Fibroblast of skin of left quadriceps (primary cell): ENCODE data around the gene HEATR1.
"Not testable (repeated sequence)": the region's sequence is repeated elsewhere in the genome, so short reads cannot be mapped to it uniquely, and the experiment has no call there.

Experiments
- DNase-seq, 2 experiments: peaks; one replicate each; pipeline ENCODE4 v3.0.0-alpha.2; 2013; ENCODE audit warnings: low read depth in 2 of 2

Gene HEATR1

GRCh38 chr1:236603991-236604904 is at the start of gene HEATR1:
HEATR1 (minus strand) TSS chr1:236604516; CDS start chr1:236604095, 421 bp downstream.
- peak; percentile 82 to 86 for DNase-seq

- DNase-seq = no peak
Measured at GRCh38 chr1:236645016-236645680, 40.8 kb upstream of the HEATR1 start.

- DNase-seq = no peak
Measured at GRCh38 chr1:236642763-236643162, 38.4 kb upstream of the HEATR1 start.

- no peak for DNase-seq
Measured at GRCh38 chr1:236639686-236640085, 35.4 kb upstream of the HEATR1 start.

GRCh38 chr1:236638945-236639344 is 34.6 kb upstream of the HEATR1 start:
- DNase-seq = no peak

- no peak for DNase-seq
Measured at GRCh38 chr1:236636017-236636416, 31.7 kb upstream of the HEATR1 start.

GRCh38 chr1:236627727-236628408 is 23.6 kb upstream of the HEATR1 start:
- DNase-seq = no peak

- no peak for DNase-seq
Measured at GRCh38 chr1:236623371-236624166, 19.3 kb upstream of the HEATR1 start.

- no peak for DNase-seq
Measured at GRCh38 chr1:236622407-236622806, 18.1 kb upstream of the HEATR1 start.

GRCh38 chr1:236619398-236619797 is 15.1 kb upstream of the HEATR1 start:
- DNase-seq = no peak

GRCh38 chr1:236618507-236618906 is 14.2 kb upstream of the HEATR1 start:
- no peak for DNase-seq

GRCh38 chr1:236615399-236616148 is 11.3 kb upstream of the HEATR1 start:
- no peak for DNase-seq

GRCh38 chr1:236612349-236612748 is 8.0 kb upstream of the HEATR1 start:
- no peak for DNase-seq

- DNase-seq = peak; percentile 12 to 21
Measured at GRCh38 chr1:236608930-236609726, 4.8 kb upstream of the HEATR1 start.

- DNase-seq = not testable (repeated sequence)
Measured at GRCh38 chr1:236607597-236607996, 3.3 kb upstream of the HEATR1 start.

- no peak for DNase-seq
Measured at GRCh38 chr1:236604905-236605806, 840 bp upstream of the HEATR1 start.

- DNase-seq = no peak
Measured at GRCh38 chr1:236602171-236602570, 2.1 kb downstream of the HEATR1 start.

GRCh38 chr1:236590553-236591150 is 13.7 kb downstream of the HEATR1 start:
- no peak for DNase-seq
